PFSK-1 (cell line): ENCODE data around the gene STAMBP.

ENCODE experiments used
- FOXP2 ChIP-seq: optimal IDR thresholded peaks from 2 replicates; pipeline ENCODE3; 2011; ENCODE audit warnings: borderline replicate concordance, control low read depth, inconsistent platforms; ENCODE audit not compliant: insufficient read depth; ENCODE audit errors: extremely low read length, extremely low read depth
- POLR2AphosphoS5 ChIP-seq: IDR thresholded peaks from 2 replicates; pipeline ENCODE4 v1.6.1; 2012; ENCODE audit warnings: low read depth, mild to moderate bottlenecking, control low read depth, low read length, moderate library complexity
- SIN3A ChIP-seq: IDR thresholded peaks from 2 replicates; pipeline ENCODE4 v1.6.1; 2012; ENCODE audit warnings: mild to moderate bottlenecking, low read length, moderate library complexity, borderline replicate concordance; ENCODE audit not compliant: insufficient read depth
- TAF1 ChIP-seq: IDR thresholded peaks from 2 replicates; pipeline ENCODE4 v1.6.1; 2012; ENCODE audit warnings: low read length, control low read depth, borderline replicate concordance; ENCODE audit not compliant: insufficient read depth
- TF ChIP-seq, protein P1 (sequence below), 2 experiments: IDR thresholded peaks; 2 replicates each; pipeline versions ENCODE4 v1.6.1 to v1.8.0; 2011 to 2012; ENCODE audit warnings: low read depth in 2 of 2, low read length in 2 of 2, control low read depth in 1 of 2, inconsistent platforms in 1 of 2, mild to moderate bottlenecking in 1 of 2, moderate library complexity in 1 of 2; ENCODE audit not compliant: insufficient read depth in 1 of 2

The STAMBP gene

GRCh38 chr2:73811878-73812277 is 16.9 kb upstream of the STAMBP start:
- no peak for TF ChIP-seq FOXP2
- no peak for TF ChIP-seq POLR2AphosphoS5
- TF ChIP-seq SIN3A: no peak
- TF ChIP-seq, protein P1, sequence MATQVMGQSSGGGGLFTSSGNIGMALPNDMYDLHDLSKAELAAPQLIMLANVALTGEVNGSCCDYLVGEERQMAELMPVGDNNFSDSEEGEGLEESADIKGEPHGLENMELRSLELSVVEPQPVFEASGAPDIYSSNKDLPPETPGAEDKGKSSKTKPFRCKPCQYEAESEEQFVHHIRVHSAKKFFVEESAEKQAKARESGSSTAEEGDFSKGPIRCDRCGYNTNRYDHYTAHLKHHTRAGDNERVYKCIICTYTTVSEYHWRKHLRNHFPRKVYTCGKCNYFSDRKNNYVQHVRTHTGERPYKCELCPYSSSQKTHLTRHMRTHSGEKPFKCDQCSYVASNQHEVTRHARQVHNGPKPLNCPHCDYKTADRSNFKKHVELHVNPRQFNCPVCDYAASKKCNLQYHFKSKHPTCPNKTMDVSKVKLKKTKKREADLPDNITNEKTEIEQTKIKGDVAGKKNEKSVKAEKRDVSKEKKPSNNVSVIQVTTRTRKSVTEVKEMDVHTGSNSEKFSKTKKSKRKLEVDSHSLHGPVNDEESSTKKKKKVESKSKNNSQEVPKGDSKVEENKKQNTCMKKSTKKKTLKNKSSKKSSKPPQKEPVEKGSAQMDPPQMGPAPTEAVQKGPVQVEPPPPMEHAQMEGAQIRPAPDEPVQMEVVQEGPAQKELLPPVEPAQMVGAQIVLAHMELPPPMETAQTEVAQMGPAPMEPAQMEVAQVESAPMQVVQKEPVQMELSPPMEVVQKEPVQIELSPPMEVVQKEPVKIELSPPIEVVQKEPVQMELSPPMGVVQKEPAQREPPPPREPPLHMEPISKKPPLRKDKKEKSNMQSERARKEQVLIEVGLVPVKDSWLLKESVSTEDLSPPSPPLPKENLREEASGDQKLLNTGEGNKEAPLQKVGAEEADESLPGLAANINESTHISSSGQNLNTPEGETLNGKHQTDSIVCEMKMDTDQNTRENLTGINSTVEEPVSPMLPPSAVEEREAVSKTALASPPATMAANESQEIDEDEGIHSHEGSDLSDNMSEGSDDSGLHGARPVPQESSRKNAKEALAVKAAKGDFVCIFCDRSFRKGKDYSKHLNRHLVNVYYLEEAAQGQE (IDR thresholded peaks at IDR 0.05; ENCODE audit: insufficient read depth in 1 of 2, low read depth in 2 of 2, low read length in 2 of 2): no peak
- no peak for TF ChIP-seq TAF1

GRCh38 chr2:73812635-73813034 is 16.1 kb upstream of the STAMBP start:
- no peak for TF ChIP-seq POLR2AphosphoS5
- TF ChIP-seq, protein P1 (IDR thresholded peaks at IDR 0.05; ENCODE audit: insufficient read depth in 1 of 2, low read depth in 2 of 2, low read length in 2 of 2): no peak
- TF ChIP-seq TAF1: no peak
- TF ChIP-seq SIN3A: no peak
- TF ChIP-seq FOXP2: no peak

- no peak for TF ChIP-seq FOXP2
- TF ChIP-seq, protein P1 (IDR thresholded peaks at IDR 0.05; ENCODE audit: insufficient read depth in 1 of 2, low read depth in 2 of 2, low read length in 2 of 2): no peak
- no peak for TF ChIP-seq SIN3A
- no peak for TF ChIP-seq POLR2AphosphoS5
- no peak for TF ChIP-seq TAF1
These were observed 10.5 kb upstream of the STAMBP start for GRCh38 chr2:73818296-73818695.

- TF ChIP-seq TAF1 (no peak), FOXP2 (no peak), POLR2AphosphoS5 (no peak), SIN3A (no peak)
- TF ChIP-seq, protein P1 (IDR thresholded peaks at IDR 0.05; ENCODE audit: insufficient read depth in 1 of 2, low read depth in 2 of 2, low read length in 2 of 2): no peak
These were observed 7.5 kb upstream of the STAMBP start for GRCh38 chr2:73821227-73821626.

- no peak for TF ChIP-seq SIN3A
- TF ChIP-seq, protein P1 (IDR thresholded peaks at IDR 0.05; ENCODE audit: insufficient read depth in 1 of 2, low read depth in 2 of 2, low read length in 2 of 2): no peak
- TF ChIP-seq TAF1: no peak
- no peak for TF ChIP-seq FOXP2
- no peak for TF ChIP-seq POLR2AphosphoS5
These were observed 7.1 kb upstream of the STAMBP start for GRCh38 chr2:73821669-73822068.
